ENCODE results near the gene HLA-DQA1.
"Not testable (repeated sequence)": the region's sequence is repeated elsewhere in the genome, so short reads cannot be mapped to it uniquely, and the experiment has no call there.

Gene HLA-DQA1

GRCh38 chr6:32659856-32660595 lies 22.8 kb downstream of the HLA-DQA1 start:
- no peak for DNase-seq

- DNase-seq = no peak
These were observed 24.9 kb downstream of the HLA-DQA1 start for GRCh38 chr6:32662099-32662498.

- DNase-seq = no peak
These were observed 25.6 kb downstream of the HLA-DQA1 start for GRCh38 chr6:32662836-32663235.

- no peak for DNase-seq
These were observed 27.1 kb downstream of the HLA-DQA1 start for GRCh38 chr6:32664354-32664753.

GRCh38 chr6:32664827-32665362 lies 27.7 kb downstream of the HLA-DQA1 start:
- DNase-seq = no peak

GRCh38 chr6:32665661-32666060 lies 28.5 kb downstream of the HLA-DQA1 start:
- no peak for DNase-seq

- DNase-seq = no peak
These were observed 29.5 kb downstream of the HLA-DQA1 start, which contains the start of gene HLA-DQB1 for GRCh38 chr6:32666420-32667300. HLA-DQB1 (minus strand) TSS chr6:32666657; CDS start chr6:32666607, 50 bp downstream.

GRCh38 chr6:32668226-32668747 lies 31.1 kb downstream of the HLA-DQA1 start:
- DNase-seq = no peak

- no peak for DNase-seq
These were observed 32.0 kb downstream of the HLA-DQA1 start for GRCh38 chr6:32669240-32669639.

GRCh38 chr6:32669893-32670292 lies 32.7 kb downstream of the HLA-DQA1 start:
- DNase-seq = no peak

GRCh38 chr6:32671908-32672307 lies 34.7 kb downstream of the HLA-DQA1 start:
- not testable (repeated sequence) for DNase-seq

- DNase-seq = not testable (repeated sequence)
These were observed 36.9 kb downstream of the HLA-DQA1 start for GRCh38 chr6:32674123-32674522.

GRCh38 chr6:32679492-32679891 lies 42.3 kb downstream of the HLA-DQA1 start:
- no peak for DNase-seq

- no peak for DNase-seq
These were observed 42.8 kb downstream of the HLA-DQA1 start for GRCh38 chr6:32680055-32680454.

GRCh38 chr6:32684246-32684645 lies 47.0 kb downstream of the HLA-DQA1 start:
- no peak for DNase-seq

GRCh38 chr6:32685603-32686002 lies 48.4 kb downstream of the HLA-DQA1 start:
- DNase-seq = no peak

GRCh38 chr6:32689531-32690501 lies 52.6 kb downstream of the HLA-DQA1 start:
- DNase-seq = no peak

- DNase-seq = no peak
These were observed 54.8 kb downstream of the HLA-DQA1 start for GRCh38 chr6:32692019-32692418.
